GM20000 (cell line): ENCODE results near the gene POU2AF1.

ENCODE experiments used
- DNase-seq: peaks from one replicate; pipeline ENCODE4 v3.0.0; 2012; ENCODE audit warnings: low spot score
- TF ChIP-seq, protein P1 (sequence below): IDR thresholded peaks from 2 replicates; pipeline ENCODE4 v1.5.1; 2012; ENCODE audit warnings: mild to moderate bottlenecking, control low read depth; ENCODE audit errors: extremely low read depth, missing control alignments

POU2AF1 gene

DNA sequence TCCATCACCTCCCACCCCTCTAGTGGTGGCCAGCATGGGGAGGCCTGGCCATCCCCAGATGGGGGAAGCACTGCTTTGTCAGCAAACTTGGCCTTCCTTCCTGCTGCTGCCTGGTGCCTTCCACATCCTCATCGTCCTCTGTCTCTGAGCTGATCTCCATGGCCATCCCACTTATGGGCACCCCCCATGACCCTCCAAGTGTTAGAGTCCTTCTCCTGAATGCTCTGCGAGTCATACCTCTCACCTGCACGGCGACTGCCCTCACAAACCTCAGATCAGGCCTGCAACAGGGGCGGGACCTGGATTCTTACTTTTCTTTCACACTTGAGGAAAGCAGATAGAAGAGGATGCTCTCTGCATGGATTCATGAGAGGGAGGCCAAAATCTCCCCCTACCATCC lies 24.0 kb downstream of the POU2AF1 start:
- DNase-seq, result no peak
- TF ChIP-seq, protein P1, sequence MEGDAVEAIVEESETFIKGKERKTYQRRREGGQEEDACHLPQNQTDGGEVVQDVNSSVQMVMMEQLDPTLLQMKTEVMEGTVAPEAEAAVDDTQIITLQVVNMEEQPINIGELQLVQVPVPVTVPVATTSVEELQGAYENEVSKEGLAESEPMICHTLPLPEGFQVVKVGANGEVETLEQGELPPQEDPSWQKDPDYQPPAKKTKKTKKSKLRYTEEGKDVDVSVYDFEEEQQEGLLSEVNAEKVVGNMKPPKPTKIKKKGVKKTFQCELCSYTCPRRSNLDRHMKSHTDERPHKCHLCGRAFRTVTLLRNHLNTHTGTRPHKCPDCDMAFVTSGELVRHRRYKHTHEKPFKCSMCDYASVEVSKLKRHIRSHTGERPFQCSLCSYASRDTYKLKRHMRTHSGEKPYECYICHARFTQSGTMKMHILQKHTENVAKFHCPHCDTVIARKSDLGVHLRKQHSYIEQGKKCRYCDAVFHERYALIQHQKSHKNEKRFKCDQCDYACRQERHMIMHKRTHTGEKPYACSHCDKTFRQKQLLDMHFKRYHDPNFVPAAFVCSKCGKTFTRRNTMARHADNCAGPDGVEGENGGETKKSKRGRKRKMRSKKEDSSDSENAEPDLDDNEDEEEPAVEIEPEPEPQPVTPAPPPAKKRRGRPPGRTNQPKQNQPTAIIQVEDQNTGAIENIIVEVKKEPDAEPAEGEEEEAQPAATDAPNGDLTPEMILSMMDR, result no peak

- TF ChIP-seq, protein P1, result no peak
- DNase-seq, result no peak
These were observed 24.5 kb downstream of the POU2AF1 start for GRCh38 chr11:111354601-111354891.

DNA sequence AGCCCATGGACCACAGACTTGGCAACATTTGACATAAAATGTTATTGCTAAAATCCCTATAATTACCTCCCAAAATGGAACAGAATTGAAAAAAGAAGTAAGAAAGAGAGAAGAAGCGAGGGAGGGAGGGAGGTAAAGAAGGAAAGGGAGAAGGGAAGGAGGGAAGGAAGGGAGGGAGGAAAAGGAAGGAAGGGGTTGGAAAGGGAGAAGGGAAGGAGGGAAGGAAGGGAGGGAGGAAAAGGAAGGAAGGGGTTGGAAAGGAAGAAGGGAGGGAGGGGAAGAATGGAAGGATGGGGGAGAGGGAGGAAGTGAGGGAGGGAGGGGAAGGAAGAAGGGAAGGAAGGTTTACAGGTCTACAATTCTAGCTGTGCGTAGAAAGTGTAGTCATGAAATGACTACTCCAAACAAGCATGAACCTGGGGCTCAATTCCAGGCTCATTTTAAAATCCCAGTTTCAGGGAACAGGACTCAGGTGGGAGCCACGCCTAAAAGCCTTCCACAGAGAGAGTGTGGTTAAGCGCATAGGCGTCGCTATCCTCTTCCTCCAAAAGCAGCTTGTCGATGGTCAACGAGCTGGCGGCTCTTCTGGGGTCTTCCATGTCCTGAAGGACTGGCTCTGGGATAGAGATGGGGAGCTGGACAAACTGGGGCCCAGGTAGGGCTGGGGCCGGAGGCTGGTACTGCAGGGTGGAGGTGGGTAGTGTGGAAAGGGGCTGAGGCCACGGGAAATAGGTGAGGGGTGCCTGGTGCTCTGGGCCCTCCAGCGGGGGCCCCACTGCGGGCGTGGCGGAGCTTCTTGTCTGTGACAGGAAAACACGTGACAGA lies 25.1 kb downstream of the POU2AF1 start:
- DNase-seq, result no peak
- TF ChIP-seq, protein P1, result no peak

DNA sequence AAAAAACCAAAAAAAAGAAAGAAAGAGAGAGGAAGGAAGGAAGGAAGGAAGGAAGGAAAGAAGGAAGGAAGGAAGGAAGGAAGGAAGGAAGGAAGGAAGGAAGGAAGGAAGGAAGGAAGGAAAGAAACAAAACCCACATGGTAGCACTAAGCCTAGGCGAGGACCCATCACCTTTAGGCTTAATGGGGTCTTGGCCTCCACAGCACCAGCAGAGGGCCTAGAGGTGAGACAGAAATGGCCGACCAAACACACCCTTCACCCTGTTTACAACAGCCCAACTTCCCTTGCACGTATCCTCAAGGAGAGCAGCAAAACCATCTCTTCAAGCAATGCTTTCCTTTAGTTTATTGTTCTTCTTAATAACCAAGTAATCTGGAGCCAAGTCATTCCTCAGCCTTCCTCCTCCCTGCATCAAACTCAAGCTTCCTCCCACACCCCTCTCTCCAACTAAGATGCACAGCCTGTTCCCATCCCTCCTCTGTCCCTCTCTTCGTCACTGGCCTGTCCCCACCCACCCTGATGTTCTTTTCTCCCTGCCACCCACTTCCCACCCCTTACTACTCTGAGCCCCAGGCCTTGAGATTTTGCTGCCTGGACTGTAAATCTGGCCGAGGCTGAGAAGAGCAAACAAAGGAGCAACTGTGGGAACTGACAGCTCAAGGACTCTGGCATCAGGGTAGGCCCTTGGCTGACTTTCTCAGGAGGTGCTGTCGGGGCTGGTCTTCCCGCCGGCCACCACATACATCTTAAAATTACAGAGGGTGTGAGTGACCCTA lies 26.0 kb downstream of the POU2AF1 start:
- no peak for DNase-seq
- TF ChIP-seq, protein P1, result no peak

DNA sequence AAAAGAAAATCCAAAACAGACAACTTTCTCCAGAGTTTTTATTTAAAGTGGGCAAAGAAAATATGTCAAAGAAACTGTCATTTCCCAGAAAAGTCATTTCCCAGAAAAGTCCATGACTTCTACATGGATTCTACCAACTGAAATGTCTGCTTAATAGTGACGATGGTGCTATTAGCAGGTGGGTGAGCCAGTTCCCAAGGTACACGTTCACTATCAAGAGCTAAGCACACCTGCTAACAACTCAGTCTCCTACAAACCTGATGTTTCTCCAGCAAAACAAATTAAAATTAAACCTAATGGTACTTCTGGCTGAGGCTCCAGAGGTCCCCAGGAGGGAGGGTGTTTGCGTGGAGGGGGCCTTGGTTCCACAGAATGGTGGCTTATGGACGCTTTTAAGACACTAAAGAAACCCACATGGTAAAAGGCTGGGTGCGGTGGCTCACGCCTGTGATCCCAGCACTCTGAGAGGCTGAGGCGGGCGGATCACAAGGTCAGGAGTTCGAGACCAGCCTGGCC lies 26.8 kb downstream of the POU2AF1 start:
- TF ChIP-seq, protein P1, result no peak

GRCh38 chr11:111351374-111352055 lies 27.6 kb downstream of the POU2AF1 start:
- TF ChIP-seq, protein P1, result no peak
- DNase-seq, result no peak

More for the DNA sequence above, 26.8 kb downstream of the POU2AF1 start:
- no peak for DNase-seq
